Stimulated activated CD8-positive, alpha-beta memory T cell treated with anti-CD3 and anti-CD28 coated beads, Interleukin-15, amount 100 ng/mL, for 4 hours (primary cell): ENCODE data around the gene PARD3B.
"Not testable (repeated sequence)": the region's sequence is repeated elsewhere in the genome, so short reads cannot be mapped to it uniquely, and the experiment has no call there.

Source experiments
- DNase-seq, 2 donors: peaks; one replicate each; pipeline ENCODE4 v3.0.0-alpha.2; 2020; ENCODE audit warnings: low read depth in 2 of 2

Gene PARD3B

DNA sequence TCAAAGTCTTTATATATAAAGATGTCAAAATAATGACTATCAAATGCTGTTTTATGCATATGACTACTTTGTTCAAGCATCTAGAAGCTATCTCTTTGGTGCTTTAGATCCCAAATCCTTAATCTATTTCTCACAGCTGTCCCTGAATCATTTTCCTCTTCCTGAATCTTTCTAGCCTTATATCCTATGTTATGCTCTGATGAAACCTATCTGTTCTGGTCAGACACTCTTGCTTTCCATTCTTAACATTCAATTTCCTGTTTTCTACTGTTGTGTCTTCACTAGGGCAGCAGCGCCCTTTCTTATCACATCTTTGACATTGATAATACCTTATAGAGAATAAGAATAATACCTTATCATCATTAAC lies 6.3 kb upstream of the PARD3B start:
- no peak for DNase-seq

DNA sequence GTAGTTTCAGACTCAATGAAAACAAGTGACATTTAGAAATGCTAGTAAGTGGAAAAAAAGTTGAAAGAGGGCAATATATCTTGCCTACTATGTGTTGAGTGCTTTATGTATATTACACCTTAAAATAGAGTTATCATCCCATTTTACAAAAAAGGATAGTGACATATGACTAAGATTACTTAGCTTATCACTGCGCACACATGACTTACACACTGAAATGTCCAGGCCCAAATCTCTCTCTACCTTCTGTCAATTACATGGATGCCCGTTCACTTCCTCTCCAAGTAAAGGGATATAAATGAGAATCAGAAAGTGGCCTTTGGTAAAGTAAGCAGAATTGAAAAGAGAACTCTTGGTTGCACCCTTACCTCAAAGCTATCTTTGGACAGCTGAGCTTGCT lies 3.6 kb upstream of the PARD3B start:
- DNase-seq, result no peak

DNA sequence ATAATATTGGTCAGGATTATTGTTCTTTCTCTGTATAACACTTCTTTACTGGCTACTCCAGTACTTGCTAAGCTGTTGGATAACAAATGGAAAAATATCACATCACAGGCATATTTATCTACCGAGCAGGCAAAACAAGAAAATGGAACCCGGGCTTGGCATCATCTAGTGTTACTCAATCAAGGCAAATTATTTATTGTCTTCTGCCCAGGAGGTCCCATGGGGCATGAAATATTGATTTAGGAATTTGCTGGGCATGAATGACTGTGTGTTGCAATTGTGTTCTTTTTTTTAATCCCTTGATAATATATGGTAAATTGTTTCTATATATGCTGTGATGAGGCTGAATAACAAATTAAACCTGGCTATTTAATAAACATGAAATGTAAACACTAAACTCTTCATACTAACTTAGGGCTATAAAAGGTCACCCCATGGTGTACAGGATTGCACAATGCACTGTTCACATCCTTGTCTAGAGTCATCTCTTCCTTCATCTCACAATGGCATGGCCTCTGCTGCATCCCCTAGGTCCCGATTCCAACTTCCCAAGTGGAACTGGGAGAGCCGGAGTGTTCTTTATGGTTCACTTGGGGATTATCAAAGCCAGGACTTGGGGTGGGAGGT lies 2.2 kb upstream of the PARD3B start:
- no peak for DNase-seq

DNA sequence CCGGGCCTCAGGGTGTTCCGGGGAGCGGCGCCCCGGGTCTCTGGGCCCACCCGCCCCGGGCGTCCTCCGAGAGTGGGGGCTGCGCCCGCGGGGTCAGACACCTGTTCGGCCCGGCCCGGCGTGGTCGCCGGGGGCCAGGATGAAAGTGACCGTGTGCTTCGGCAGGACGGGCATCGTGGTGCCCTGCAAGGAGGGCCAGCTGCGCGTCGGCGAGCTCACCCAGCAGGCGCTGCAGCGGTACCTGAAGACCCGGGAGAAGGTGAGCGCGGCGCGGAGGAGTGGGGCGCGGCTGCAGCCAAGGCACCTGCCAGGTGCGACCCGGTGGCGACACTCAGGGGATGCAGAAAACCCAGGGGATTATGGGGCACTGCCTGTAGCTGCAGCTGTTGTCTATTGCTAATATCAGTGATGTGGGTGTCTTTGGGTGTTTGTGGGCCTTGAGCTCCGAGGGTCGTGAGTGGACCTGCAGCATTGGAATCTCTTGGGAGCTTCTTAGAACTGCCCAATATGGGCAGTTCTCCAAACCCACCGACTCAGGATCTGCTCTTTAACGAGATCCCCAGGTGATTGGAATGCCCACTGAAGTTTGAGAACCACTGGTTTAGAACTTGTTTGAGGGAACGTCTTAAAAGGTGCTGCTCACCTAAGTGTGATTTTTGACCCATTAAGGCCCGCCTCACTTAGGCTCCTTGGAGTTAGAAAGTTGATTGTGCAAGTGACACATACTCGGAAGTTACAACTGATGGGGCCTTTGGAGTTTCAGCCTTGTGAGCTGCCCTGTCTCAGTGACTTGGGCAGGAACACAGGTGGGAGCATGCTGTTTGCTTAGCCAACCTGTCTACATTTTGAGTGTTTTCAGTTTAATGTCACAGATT lies 823 bp downstream of the PARD3B start:
- no peak for DNase-seq

DNA sequence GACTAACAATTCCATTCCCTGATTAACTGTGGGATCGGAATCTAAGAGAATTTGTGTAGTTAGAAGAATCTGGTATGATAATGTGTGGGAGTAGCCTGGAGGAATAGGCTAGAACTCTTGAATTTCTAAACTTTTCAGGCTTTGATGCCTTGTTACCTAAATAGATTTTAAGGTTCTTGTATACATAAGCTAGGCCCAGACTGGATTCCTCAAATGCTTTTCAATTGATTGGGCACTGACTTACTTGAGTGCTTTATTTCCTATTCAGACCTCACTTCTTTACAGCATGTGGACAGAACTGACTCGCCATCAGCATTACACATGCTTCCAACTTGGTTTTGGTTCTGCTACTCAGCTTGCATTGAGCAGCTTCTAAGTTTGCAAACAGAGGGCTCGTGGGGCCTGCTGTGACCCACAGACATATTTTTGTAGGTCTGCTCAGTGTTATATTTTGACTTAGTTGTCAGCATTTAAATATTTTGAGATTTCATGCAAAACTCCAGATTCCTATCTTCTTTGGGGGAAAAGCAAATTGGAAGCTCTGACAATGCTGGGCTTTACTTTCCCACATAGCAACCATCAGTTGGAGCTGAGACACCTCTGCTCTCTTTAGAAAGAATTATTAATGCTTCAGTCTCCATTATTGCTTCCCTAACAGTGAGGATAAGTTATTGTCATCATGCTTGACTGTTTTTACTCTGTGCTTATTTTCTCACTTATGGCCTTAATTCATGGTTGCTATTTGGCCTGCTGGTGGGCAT lies 5.7 kb downstream of the PARD3B start:
- DNase-seq, result no peak

DNA sequence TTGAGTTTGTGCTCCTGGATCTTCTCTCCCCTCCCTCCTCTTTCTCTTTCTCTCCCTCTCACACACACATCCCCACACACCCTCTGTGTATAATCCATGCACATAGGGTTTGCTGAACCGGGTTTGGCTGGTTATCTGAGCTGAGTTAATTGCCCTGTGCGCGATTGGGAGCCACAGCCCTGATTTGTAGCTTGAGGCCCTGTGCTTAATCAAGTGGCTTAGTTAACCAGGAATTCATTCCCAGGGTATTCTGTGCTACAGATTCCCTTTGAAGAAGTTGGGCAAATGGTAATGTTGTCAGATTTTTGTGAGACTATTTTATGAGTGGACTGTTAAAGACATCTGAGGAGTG lies 6.2 kb downstream of the PARD3B start:
- no peak for DNase-seq

DNA sequence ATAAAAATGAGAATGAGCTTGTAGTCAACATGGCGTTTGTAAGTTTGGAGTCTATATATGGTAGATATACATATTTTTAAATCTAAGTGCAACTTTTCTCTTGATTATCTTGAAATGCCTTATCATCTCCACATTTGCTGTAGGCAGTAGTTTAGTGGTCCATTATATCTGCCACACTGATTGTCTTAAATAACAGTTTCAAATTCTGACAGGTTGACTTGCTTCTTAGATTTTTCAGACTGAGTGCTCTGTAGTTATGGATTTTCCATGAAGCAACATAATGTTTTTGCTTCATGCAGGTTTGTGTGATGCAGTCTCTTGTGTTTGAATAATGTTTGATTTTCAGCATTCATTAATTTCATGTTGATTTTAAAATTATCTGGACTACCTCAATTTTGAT lies 12.3 kb downstream of the PARD3B start:
- no peak for DNase-seq

DNA sequence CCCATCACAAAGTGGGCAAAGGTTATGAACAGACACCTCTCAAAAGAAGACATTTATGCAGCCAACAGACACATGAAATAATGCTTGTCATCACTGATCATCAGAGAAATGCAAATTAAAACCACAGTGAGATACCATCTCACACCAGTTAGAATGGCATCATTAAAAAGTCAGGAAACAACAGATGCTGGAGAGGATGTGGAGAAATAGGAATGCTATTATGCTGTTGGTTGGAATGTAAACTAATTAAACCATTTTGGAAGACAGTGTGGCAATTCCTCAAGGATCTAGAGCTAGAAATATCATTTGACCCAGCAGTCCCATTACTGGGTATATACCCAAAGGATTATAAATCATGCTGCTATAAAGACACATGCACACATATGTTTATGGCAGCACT lies 14.1 kb downstream of the PARD3B start:
- not testable (repeated sequence) for DNase-seq

DNA sequence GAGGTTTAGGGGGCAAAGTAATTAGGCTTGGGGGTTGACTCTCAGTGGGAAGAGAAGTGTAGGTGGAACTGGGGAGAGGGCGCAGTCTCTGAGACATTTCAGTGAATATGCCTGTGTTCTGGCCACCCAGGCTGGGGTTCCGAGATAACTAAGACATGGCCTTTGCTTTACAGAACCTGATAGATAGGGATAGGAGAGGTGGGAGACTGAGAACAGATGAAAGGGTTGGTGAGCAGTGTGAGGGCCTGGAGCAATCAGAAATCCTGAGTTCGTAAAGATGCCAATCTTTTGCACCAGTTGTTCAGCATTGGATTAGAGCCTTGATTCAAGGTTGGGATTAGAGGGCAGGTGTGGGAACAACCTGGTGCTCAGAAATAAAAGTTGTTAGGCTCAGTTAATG lies 15.6 kb downstream of the PARD3B start:
- DNase-seq, result no peak

DNA sequence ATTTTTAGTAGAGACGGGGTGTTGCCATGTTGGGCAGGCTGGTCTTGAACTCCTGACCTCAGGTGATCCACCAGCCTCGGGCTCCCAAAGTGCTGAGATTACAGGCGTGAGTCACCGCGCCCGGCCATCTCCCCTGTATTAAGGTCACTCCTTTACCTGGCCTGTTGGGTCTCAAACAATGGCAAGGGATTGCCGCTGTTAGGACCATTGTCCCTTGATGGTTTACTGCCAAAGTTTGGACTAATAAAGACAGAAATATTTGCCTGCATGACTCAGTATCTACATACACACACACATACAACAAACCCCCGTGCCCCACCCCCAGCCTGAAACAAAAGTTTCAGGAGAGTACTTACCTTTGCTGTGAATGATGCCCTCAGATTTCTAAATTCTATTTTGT lies 16.5 kb downstream of the PARD3B start:
- no peak for DNase-seq

DNA sequence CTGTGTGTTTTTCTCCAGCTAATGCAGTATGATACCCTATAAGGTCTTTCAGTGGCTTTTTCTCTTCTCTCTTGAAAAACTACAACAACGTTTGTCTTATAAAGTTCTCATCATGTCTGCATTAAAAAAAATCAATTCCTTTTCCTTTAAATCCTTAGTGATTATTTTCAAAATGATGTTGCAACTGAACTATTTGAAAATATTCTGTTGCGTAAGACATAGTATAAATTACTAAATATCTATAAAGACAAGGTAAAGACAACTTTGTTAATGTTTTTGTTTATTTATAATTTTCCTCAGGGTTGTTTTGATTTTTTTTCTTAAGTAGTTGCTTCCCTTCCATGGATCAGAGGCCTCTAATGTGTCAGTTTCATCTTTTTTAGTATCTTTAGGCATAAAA lies 21.2 kb downstream of the PARD3B start:
- no peak for DNase-seq

DNA sequence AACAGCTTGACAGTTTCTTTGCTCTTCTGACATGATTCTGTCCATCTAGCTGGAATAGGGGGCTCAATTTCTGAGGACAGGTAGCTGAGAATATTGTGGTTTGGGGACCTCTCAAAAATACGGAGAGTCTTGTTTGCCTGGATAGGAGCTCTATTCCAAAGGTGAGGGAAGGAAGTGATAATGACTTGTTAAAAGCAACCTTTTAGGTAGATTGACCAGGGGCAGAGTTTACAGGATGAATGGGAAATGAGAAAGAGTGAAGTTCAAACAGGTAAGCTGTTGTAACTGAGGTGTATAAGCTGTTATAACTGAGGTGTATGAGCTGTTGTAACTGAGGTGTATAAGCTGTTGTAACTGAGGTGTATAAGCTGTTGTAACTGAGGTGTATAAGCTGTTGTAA lies 25.1 kb downstream of the PARD3B start:
- no peak for DNase-seq

DNA sequence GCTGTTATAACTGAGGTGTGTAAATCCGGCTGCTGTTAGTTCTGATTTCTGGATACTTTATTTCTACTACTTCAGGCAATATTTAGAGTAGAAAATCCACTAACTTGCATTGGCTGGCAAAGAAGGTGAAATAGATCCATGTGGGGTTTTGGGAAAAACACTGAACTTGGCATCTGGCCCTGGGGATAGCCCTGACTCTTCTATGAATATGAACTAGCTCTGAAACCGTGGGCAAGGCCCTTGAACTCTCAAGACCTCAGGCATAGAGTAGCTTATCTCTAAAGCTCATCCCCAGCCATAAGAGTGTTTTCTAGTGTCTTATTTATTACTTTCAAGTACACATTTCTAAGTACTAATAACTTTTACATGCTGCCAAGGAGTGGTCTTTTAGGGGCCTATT lies 25.8 kb downstream of the PARD3B start:
- no peak for DNase-seq

DNA sequence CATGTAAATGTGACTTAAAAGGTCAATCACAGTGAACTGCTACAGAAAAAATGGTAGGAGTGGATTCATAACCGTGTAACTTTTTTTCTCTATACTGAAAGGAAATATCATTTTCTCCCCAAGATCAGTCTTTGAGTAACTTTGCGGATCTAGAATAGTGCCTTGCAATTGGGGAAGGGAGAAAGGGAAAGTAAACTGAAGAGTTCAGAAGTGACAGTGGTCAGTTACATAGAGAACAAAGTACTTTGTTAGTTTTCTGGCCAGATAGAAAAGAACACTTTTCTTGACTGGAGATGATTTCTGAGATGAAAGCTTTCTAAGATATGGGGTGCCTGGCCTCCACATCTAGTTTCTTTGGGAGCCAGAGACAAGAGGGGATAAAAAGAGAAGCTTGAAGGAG lies 26.6 kb downstream of the PARD3B start:
- no peak for DNase-seq

DNA sequence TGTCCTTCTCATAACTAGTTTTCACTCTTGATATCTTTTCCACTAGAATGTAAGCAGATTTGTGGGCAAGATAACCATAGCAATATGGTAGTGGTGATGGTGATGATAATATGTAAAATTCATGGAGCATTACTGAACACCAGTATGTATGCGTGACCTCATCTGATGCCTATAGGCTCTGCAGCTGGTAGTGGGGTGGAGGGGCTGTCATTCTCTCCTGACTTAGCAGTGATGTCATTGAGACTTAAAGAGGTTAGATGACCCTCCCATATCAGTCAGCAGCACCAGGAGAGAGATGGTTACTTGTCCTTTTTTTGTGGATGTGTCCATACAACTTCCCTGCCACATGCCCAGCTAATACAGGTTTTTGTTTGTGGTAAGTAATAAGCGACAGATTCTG lies 27.9 kb downstream of the PARD3B start:
- no peak for DNase-seq

DNA sequence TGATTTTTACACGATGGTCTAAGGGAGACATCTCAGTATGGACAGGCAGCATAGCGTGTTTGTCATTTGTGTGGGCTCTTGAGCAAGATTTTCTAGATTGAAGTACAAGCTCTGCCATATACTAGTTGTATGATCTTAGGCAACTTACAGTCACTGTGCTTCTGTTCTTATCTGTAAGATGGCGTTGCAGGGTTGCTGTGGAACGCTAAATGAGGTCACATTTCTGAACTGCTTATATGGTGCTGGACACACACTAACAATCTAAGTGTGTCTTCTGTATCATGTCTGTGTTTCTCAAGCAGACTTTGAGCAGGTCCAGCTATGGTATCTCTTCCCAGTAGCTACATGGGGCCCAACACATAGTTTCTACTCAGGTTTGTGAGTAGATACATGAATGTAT lies 29.2 kb downstream of the PARD3B start:
- no peak for DNase-seq

DNA sequence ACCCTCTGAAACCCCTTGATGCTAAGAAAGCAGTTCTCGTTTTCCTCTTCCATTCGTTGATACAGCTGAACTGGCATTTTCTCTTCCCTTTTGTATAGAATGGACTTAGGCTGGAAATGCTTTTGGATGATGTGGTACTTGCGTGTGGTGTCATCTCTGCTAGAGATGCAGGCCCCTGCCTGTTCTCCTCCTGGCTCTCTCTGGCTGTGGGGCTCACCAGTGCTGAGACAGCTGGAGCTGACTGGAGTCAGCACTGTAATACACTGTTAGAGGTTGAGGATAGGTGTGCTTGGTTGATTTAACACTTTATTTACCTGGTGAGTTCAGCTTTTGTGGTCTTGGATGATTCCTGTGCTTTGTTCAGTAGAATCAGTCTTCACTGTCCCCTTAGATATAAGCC lies 30.2 kb downstream of the PARD3B start:
- no peak for DNase-seq

DNA sequence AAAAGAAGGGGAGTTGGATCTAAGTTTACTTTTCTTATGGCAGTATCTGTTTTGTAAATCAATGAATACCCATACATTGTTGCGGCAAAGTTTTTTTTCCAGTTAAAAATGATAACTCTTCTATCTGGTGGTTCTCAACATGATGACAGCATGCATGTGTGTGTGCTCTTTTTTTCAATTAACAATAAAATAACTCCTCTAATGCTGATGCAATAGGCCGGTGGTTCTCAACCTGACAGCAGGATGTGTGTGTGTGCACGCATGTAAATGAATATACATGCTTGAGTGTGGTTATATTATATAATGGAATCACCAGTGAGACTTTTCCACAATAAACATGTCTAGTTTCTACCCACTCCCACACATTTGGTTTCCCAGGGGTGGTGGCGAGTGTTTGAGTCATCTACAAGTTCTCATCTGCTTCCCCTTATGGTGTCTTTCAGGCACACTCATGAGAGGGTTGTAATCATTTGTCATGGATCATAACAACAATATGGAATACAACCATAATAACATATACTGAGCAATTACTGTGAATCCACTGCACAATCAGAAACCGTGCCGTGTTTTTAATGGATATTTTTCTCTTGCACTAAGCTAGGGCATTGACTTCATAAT lies 31.2 kb downstream of the PARD3B start:
- no peak for DNase-seq

DNA sequence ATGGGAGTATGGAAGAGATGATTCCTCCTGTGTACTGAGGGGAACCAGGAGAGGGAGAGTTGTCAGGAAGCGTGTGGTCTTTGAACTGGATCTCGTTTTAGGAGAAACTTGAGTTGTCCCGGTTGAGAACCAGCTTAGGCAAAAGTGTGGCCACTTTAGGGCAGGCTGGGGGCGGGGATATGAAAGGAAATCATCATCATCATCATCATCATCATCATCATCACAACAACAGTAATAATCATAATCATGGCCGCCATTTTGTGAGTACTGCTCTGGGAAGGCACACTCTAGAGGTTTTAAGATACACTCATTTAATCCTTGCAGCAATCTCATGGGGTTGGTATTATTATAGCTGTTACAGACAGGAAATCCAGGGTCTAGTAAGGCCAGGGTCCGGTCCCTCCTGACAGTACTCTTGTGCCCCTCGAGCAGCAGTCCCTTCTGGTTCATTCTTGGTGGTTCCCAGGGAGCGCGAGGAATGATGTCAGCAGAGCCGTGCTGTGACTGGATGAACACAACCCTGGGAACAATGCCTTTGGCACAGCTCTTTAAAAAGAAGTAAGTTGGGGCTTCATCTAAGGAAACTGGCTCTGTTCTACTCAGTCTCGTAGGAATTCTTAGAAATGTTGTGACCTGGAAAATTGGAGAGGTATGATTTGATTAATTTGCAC lies 33.8 kb downstream of the PARD3B start:
- no peak for DNase-seq

DNA sequence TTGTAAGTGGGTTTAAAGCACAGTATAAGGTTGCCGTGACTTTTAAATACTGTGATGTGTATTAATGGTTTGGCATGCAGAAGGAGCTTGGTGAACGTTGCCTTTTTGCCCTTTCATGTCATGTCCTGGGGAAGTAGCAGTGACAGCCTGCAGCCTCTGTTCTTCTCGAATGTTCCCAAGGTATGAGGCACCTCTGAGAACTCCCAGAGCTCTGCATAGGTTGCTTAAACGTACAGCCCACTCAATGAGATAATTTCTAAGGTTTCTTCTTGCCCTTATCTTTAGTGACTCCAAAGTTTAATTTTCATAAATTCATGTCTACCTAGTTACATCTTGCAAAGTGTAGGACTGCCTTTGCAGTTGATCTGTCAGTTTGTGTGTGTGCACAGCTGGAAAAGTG lies 36.7 kb downstream of the PARD3B start:
- DNase-seq, result no peak

DNA sequence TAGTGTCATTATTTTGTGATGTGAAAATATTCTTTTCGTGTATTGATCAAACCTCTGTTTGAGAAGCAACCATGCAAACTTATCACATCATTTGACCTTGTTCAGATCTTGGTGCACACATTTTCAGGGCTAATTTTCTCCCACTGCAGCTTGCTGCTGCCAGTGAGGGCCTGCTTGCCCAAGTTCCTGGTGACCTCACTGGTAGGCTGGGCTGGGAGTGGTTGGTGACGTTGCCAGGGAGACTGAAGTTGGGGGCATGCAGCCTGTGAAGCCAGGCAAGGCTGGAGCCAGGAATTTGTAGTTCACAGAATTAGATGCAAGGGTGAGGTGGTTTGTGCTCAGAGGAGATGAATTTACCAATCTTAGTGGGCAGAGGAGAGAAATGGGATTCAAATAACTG lies 38.5 kb downstream of the PARD3B start:
- DNase-seq, result no peak

DNA sequence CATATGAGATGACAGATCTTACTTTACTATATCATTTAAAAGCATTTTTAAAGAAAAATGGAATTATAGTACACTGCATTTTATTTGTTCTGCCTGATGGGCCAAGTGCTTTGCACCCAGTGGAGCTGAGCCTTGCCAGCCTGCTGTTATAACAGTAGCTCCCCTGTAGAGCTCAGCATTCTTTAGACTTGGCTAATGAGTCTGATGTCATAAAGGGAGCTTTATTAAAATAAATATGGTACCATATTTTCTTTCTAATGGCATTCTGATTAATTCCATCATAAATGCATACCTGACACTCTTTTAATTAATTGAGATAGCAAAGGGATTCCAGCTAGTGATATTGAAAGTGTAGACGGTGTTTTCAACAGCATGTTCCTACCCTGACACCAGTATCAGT lies 40.7 kb downstream of the PARD3B start:
- no peak for DNase-seq
